ENCODE data around the gene MINAR1.
"Not testable (repeated sequence)": the region's sequence is repeated elsewhere in the genome, so short reads cannot be mapped to it uniquely, and the experiment has no call there.

Gene MINAR1

DNA sequence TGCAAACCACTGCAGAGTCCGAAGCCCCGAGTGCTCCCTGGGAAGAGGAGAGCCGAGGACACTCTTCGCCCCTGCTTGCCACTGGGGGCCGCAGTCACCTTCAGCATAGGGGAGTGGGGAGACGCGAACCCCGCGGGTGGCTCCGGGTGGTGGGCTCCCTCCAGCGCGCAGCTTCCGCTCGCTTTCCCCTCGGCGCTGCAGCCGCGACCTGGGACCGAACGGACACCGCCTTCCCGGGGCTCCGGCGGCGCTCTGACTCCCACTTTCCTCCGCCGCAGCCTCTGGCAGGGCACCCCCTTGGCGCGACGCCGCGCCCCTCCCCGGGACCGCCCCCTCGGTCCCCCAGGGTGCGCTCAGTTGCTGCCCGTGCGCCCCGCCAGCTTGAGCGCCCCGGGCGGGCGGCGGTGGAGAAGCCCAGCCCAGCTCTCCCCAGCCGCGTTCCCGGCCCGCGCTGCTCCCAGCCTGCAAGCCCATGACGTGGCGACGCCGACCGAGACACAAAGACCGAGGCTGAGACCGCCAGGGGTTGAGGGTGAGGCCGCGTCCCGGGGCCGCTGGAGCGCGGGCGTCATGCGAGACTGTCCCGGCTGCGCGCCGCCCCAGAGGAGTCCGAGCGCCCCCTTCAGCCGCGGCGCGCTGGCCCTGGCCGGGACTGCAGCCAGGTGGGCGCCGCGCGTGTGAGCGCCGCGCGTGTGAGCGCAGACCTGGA is at the start of gene MINAR1:
Gene MINAR1 (plus strand): TSS at position 701 of the 709 bp plus-strand sequence. CDS start 23,812 bp downstream, outside the sequence.
- DNase-seq = no peak

DNA sequence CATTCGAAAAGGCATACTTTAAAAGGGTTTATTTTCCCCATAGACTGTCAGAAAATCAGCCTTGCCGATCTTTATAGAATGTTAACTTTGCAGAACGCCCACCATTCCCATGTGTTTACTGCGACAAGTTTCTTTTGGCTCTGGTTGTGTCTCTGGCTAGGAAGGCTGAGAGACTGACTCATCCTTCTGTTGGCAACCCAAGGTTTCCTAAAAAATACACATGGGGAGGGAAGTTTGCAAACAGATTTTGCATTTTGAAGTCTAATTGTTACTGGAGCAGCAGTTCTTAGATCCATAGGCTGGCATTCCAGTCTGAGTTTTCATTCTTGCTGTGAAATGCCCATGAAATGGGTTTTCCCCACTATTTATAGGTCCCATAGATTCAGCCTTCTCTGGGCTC is 37.9 kb upstream of the MINAR1 start:
- DNase-seq = no peak

- DNase-seq = no peak
These were observed 35.3 kb upstream of the MINAR1 start for GRCh38 chr15:79396850-79397249.

GRCh38 chr15:79397269-79397910 is 34.7 kb upstream of the MINAR1 start:
- DNase-seq = no peak

DNA sequence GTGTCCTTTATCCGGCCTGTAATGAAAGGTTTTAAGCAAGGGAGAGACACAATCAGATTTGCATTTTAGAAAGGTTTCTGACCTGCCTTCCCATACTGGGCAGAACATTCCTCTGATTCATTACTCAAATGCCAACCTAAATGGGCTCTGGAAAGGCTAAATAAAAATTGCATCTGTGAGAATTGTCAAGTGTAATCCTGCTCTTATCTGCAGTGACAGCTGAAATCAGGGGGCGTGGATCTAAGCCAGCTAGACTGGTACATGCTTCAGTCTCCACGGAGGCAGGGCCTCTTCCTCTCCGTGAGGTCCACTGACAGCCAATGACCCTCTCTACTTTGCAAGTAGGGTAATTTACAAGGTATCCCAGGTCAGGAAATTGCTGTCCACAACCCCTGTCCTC is 32.5 kb upstream of the MINAR1 start:
- DNase-seq = no peak

GRCh38 chr15:79400650-79401049 is 31.5 kb upstream of the MINAR1 start:
- DNase-seq = no peak

DNA sequence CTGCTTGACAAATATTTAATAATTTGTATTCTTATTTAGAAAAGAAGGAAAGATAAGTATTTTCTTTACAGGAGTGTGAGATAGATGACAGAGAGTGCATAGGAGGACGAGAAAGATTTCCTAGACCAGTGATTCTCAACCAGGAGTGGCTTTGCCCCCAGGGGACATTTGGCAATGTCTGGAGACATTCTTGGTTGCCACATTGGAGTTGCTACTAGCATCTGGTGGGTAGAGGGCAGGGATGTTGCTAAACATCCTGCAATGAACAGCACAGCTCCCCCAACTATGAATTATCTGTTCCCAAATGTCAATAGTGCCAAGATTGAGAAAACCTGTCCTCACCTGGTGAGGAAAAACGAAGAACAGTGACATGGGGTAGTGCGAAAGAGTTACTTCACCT is 30.8 kb upstream of the MINAR1 start:
- no peak for DNase-seq

GRCh38 chr15:79402136-79402535 is 30.0 kb upstream of the MINAR1 start:
- DNase-seq = no peak

GRCh38 chr15:79403501-79403900 is 28.6 kb upstream of the MINAR1 start:
- DNase-seq = no peak

DNA sequence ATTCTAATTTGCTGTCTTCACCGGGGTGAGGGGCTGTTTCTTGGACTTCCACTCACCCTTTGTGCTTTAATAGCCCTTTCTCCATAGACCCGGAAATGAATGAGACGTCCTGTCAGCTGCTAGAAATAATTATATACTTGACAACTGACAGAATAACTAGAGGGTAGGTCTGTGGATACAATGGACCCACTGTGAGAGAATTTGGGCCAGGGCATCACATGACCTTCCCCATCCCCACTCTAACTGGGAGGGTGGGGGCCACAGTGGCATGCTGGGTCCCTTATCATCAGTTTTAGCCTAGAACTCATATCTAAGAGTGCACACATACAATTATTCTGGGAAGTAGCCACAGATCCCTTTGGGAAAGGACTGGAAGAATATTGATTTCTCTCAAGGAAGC is 25.9 kb upstream of the MINAR1 start:
- no peak for DNase-seq

DNA sequence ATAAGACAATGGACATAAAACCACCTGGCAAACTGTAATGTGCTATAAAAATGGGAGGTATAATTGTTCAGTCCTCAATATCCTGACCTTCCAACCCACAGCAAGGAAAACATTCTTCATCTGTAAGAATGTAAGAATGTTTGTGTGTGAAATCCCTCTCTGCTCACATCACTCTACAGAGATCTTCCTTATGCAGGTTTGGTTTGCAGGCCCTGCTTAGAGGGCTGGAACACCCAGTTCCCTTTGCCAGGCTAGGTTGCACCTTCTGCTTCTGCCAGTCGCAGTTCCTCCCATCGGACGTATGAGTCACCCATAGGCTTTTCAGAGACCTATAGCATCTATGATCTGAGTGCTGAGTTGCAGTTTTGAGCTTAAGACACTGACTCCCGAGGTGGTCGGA is 24.1 kb upstream of the MINAR1 start:
- DNase-seq = no peak

- DNase-seq = no peak
These were observed 21.9 kb upstream of the MINAR1 start for GRCh38 chr15:79410237-79410636.

DNA sequence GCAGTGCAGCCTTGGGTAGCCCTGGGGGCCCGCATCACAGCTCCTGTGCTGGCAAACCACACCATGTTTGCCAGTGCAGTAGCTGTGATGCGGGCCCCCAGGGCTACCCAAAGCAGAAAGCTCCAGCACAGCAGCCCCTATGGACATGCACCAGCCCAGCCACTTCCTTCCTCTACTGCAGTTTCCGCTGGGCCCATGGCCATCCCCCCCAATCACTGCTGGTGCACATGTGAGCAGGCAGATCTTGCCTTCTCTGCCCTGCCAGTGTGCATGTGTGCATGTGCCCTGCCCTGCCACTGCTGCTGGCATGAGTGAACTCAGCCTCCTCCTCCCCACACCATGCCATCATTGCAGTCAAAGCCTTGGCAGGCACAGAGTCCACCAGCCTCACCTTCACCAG is 20.1 kb upstream of the MINAR1 start:
- no peak for DNase-seq

DNA sequence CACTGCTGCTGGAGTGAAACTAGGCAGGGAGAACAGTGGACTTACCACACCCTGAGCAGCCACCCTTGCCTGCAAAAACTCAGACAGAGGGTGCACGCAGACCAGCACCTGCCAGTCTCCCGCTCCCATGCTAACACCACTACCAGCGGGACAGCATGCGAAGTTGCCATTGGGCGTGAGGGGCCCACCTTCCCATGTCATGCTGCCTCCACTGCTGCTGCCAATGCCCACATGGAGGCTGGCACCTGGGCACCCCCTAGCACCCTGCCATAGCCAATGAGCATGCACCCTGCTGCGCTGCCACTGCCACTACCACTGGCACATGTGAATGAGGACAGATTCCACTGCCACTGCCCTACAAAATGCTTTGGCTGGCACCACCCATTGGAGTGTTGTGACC is 19.7 kb upstream of the MINAR1 start:
- DNase-seq = no peak

DNA sequence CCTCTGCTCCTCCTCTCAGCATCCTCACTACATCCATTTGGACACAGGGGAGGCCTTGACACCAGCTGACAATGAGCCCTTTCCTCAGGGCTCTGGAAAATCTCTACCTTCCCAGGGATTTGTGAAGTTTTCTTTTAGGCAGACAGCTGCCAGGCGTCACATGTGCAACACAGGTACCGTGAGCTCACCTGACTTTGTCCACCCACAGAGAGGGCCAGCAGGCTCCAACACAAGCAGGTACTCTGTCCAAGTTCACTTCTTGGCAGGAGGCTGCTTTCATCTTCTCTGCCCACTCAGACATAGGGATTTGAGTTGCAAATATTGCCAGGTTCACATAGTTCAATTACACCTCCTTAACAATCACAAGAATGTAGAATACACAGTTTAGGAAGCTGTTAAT is 15.3 kb upstream of the MINAR1 start:
- DNase-seq = no peak

- no peak for DNase-seq
These were observed 13.3 kb upstream of the MINAR1 start for GRCh38 chr15:79418693-79419279.

- no peak for DNase-seq
These were observed 6.4 kb upstream of the MINAR1 start for GRCh38 chr15:79425591-79426295.

DNA sequence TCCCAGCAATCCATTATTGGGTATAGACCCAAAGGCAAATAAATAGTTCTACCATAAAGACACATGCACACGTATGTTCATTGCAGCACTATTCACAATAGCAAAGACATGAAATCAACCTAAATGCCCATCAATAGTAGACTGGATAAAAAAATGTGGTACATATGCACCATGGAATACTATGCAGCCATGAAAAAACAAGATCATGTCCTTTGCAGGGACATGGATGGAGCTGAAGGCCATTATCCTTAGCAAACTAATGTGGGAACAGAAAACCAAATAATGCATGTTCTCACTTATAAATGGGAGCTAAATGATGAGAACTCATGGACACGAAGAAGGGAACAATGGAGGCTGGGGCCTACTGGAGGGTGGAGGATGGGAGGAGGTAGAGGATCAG is 5.2 kb upstream of the MINAR1 start:
- DNase-seq = not testable (repeated sequence)

GRCh38 chr15:79427781-79428598 is 4.1 kb upstream of the MINAR1 start:
- no peak for DNase-seq

DNA sequence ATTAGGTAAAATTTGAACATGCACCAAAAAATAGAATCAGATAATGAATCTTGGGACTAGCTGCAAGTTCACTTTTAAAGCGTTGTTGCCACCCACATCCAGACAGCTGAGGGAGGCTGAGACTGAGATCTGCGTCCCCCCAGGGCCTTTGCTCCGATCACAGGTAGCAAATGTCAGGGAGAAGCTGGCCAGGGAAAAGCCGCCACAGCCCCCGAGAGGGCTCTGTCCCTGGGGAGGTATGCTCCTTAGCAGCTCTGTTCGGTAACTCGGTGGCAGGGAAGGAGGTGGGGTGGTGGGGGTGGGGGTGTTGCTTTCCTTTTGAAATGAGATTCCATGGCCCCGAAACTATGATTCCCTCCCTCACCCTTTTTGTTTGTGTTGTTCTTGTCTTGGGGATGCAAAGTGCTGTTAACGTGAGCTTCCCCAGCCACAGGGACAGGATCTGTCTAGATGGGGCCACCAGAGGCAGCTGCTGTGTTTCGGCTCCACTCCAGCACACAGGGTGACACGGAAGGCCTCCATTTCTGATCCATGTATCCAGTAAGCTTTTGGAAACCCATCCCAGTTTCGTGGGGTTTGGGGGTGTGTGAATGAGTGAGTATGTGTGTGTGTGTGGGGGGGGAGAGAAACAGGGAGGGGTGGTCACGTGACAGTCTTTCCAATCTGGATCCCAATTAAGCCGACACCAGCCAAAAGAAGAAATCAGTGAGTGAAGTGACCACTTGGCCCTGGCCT is 1.1 kb upstream of the MINAR1 start:
- DNase-seq = no peak

- no peak for DNase-seq
These were observed 474 bp downstream of the MINAR1 start for GRCh38 chr15:79432345-79433275.
